ENCODE results near the gene PRICKLE3.
"Not testable (repeated sequence)": the region's sequence is repeated elsewhere in the genome, so short reads cannot be mapped to it uniquely, and the experiment has no call there.

Gene PRICKLE3

GRCh38 chrX:49178537-49178936 lies 7.6 kb downstream of the PRICKLE3 start:
- no peak for DNase-seq

DNA sequence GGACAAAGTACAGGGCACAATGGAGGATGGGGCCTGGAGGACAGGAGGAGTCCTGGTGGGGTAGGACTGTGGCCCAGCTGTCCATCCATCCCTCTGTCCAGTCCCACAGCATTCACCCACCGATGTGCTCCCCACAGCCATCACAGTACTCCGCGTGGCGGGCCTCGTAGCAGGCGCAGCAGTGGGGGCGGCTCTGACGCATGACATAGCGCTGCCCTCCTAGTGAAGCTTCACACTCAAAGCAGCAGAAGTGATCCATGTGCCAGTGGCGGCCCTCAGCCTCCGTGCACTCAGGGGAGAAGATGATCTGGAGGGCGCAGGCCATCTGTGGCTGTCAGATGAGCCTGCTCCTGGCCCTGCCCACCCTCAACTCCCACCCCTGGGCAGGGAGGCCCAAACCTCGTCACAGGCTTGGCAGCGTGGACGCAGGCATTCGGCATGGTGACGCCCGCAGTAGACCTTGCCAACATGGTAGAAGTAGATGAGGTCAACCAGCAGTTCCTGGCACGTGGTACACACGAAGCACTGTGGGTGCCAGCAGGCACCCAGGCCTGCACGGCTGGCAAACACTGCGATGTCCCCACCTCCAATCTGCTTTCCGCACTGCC lies 8.2 kb downstream of the PRICKLE3 start:
- DNase-seq: no peak

DNA sequence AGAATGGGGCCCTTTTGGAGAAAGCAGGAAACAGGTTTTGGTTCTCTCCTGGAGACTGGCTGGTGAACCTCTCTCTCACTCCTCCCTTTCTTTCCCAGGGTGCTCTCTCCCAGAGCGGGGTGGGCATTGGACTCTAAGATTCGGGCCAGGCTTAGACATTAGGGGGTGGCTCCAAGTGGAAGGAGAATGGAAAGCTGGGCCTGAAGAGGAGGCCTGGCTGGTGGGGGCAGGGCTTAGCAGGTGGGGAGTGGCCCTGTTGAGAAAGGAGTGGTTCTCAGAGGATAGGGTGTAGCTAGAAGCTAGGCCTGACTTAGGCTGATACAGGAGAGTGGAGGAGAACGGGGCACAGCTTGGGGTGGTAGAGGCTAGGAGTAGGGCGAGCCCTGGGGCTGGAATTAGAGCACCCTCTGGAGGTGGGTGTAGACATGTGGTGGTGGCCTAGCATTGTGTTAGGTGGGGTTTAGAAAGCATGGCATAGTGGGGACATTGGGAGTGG lies 8.8 kb downstream of the PRICKLE3 start:
- DNase-seq: no peak

DNA sequence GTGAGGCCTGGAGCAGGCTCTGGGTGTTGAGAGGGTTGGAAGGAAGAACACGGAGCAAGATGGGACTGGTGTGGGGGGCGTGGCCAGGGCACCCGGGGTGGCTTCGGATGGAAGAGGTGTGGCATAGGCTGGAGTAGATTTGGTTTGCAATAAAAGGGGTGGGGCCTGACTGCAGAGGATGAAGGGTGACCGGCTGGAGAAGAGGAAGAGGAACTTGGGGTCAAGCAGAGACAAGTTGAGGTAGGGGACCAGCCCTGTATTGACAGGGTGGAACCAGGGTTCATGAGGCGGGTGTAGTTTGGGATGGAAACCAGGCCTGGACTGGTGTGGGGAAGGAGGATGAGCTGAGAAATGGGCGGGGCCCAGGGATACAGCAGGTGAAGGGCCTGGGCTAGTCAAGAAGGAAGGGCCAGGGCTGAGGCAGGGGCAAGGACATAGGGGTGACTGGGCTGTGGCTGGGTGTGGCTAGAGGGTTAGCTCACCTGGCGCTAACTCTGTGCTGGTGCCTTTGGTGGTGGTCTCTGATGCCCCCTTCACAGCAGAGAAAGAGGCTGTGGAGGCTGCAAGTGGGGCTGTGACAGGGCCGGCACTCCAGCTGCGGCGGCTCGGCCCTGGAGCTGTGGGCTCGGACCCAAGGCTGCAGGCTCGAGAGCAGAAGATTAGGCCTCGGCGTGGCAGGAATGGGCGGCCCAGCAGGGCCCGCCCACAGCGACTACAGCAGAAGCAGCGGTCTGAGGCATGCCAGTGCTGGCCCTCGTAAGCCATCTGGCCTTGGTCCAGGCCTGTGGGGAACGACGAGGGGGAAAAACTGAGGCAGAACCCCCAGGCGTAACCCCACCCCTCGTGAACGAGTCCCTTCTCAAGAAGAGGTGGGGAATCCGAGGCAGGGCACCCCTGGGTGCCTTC lies 9.5 kb downstream of the PRICKLE3 start:
- DNase-seq: no peak

DNA sequence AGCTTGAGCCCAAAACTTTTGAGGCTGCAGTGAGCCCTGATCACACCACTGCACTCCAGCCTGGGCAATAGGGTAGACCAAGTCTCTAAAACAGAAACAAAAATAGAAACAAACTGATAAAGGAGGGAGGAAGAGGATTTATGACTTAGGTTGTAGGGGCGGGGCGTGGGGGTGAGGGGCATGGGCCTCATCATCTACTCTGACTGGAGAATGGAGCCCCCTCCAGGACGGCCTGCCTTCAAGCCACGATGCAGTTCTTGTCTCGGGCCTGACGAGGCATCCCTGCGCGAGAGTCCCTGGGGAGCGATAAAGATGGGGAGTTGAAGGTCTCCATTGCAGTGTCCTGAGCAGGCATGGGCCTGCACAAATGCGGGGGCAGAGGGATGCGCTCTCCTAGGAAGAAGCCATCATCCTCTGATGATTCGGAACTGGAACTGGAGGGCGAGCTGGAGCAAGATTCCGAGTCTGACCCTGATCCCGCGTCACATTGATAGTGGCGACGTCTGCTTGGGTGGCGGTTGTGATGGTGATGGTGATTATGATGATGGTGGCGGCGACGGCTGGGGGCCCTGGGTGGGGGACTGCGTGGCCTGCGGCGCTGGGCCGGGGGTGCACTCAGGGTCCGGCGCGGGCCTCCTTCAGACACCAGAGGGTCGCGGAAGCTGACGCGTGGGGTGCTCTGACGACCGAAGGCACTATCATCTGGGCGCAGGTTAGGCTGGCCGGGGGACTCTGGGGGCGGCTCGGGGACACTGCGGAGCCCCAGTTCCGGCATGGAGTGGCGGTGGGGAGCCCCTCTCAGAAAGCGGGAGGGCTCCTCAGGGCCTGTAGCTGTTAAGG lies 10.5 kb downstream of the PRICKLE3 start:
- DNase-seq: no peak

GRCh38 chrX:49174723-49175122 lies 11.4 kb downstream of the PRICKLE3 start:
- DNase-seq: no peak

DNA sequence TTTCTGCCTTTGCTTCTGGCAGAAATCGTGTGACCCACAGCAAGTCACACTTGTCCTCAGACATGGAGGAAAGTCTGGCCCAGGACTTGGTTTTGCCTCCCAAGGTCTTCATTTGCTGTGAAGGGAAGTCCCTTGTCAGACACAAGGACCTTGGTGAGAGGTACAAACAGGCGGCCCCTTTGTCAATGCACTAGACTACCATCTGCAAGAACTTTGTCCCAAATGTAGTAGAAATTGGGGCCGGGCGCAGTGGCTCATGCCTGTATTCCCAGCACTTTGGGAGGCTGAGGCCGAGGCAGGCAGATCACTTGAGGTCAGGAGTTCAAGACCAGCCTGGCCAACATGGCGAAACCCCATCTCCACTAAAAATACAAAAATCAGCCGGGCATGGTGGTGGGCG lies 12.6 kb downstream of the PRICKLE3 start:
- DNase-seq: not testable (repeated sequence)

DNA sequence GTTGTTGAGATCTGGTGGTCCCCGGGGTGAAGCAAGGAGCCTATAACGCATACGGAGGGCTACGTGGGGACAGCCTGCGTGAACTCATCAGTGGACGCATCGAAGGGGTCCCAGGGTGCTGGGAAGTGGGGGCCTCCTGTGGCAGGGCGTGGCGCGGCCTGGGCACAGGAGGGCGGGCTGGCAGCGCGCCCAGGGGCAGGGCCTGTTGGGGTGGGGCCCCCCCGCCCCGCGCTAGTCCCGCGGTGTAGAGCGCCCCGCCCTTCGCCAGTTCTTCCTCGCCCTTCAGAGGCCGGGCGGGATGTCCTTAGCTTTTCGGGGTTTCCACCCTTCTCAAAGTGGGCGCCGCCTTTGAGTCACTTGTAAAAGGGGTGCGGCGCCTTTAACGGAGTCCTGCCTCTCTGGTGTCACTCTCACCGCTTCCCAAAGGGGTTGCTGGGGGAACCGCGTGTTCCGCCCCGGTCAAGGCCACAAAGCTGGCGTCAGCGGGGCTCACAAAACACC lies 13.8 kb downstream of the PRICKLE3 start:
- DNase-seq: peak; percentile 69

DNA sequence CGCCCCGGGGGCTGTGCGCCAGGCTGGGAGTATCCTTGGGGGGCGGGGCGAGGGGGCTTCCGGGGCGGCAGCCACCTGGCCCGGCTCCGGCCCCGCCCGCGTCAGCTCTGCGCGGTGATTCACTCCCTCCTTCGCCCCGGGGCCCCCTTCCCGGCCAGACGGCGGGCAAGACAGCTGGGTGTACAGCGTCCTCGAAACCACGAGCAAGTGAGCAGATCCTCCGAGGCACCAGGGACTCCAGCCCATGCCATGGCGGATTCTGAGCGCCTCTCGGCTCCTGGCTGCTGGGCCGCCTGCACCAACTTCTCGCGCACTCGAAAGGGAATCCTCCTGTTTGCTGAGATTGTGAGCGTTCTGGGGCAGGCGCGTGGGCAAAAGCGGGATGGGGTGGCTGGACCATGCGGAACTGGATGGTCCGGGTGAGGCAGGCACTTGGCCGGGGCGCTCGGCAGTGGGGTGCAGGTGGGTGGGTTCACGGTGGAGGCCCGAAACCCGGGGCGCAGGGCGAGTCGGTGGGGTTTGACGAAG lies 14.4 kb downstream of the PRICKLE3 start, which contains the start of gene PLP2:
PLP2 (plus strand) TSS at position 147 of the 528 bp plus-strand sequence; CDS start at position 250, 103 bp downstream.
- DNase-seq: peak; percentile 60

GRCh38 chrX:49167740-49168108 lies 18.4 kb downstream of the PRICKLE3 start:
- no peak for DNase-seq

DNA sequence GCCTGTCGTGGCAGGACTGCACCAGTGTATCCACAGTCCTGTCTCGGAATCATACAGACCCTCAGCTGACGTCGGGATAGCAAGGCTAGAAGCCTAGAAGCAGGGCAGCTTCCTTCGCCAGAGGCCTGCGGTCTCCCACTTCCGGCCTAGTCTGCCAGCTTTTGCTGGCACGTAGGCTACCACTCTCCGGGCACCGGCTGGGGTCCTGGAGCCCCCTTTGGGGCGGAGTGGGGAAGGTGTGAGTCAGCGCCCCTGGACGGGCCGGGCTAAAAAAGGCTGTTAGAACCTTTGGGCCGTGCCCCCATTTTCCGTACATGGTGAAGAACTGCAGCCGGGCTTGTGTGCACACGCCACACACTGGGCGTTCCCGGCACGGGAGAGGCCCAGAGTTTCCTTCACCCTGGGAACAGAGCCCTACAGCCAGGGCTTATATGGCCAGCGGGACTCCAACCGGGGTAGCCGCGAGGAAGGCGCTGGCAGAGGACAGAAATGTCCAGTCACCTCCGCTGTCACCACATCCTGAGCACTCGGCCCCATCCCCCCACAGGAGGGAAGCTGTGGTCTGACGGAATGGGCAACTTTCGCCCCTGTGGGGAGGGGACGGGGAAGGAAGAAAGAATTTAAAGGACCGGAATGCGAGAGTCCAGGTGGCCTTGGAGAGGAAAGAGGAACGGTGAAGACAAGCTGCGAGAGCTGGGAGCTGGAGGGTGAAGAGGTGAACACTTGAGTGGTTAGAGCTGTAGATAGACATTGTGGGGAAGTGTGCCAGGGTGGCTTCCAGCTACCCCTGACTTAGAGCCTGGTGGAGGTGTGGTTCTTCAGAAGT lies 19.0 kb downstream of the PRICKLE3 start:
- peak; percentile 85 for DNase-seq

GRCh38 chrX:49165901-49166881 lies 20.0 kb downstream of the PRICKLE3 start:
- peak; percentile 88 for DNase-seq

- no peak for DNase-seq
These were observed 21.4 kb downstream of the PRICKLE3 start for GRCh38 chrX:49164589-49165360.

DNA sequence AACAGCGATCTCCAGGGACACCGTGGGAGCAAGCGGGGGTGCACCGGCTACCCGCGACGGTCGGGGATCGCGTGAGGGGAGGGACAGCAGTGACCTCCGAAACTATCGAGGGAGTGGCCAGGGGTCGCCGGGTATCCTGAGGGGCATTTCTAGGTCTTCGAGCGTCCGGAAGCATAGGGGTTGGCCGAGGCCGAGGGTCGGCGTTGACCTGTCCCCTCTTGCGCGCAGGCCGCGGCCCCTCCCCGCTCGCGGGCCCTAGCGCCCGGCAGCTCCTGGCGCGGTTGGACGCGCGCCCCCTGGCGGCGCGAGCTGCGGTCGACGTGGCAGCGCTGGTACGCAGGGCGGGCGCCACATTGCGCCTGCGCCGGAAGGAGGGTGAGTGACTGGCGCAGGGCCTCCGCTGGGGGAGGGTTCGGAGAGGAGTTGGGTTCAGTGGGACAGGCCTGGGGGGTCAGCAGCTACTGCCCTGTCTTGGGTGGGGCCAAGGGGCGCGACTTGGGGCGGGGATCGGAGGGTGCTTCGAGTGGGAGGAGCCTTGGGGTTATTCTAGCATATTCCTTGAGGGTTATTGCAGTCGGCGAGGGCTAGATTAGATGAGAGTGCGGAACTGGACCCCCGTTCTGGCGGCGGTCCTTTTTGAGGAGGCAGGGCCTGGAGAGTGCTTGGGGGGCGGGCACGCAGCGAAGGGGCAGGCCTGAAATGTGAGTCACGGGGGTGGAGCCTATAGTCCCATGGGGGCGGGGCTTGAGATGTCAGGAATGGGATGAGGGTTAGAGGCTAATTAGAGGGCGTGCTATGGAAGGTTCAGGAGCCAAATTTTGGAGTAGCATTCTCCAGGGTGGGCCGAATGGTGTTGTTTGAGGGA lies 22.4 kb downstream of the PRICKLE3 start:
- DNase-seq: peak; percentile 92

DNA sequence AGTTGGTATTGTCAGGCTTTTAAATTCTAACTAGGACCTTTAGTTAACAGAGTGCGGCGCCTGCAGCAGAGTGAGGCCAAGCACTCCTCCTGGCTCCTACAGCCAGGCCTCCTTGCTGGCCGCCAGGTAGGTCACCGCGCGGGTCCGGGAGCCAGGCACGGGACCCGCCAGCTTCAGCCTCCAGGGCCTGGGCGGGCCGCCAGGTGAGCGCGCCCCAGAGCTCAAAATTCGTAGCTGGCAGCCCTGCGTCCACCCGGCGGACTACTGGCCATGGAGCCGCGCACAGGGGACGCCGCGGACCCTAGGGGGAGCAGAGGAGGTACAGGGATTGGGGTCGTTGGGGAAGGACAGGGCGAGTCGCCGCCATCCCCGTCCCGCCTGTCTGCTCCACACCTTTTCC lies 23.6 kb downstream of the PRICKLE3 start, which contains the start of gene MAGIX:
MAGIX (plus strand) TSS at position 139 of the 400 bp plus-strand sequence; CDS start at position 271, 132 bp downstream.
- DNase-seq: no peak

GRCh38 chrX:49161632-49162031 lies 24.5 kb downstream of the PRICKLE3 start:
- DNase-seq: no peak

DNA sequence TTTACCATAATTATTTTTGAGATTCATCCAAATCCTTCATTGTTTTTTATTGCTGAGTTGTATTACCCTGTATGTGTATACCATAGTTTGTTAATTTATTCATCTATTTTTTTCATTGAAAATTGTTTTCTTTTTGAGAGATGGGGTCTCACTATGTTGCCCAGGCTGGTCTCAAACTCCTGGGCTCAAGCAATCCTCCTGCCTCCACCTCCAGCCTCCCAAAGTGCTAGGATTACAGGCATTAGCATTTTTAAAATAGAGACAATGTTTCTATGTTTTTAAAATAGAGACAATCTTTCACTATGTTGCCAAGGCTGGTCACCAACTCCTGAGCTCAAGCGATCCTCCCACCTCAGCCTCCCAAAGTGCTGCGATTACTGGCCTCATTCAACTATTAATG lies 25.3 kb downstream of the PRICKLE3 start:
- no peak for DNase-seq

GRCh38 chrX:49157194-49157593 lies 29.0 kb downstream of the PRICKLE3 start:
- DNase-seq: no peak

All from femur (tissue), 1 donor.